Natural killer cell treated with Interleukin-12 subunit alpha and Interleukin-12 subunit beta and Interleukin-15 and Interleukin-18, amount 100 ng/mL, for 72 hours (primary cell): ENCODE results near the gene CCPG1. TPM values are rescaled to one million over a fixed set of nuclear protein-coding genes. Genes with fewer than 3 reads are reported as not detected.
"Not testable (repeated sequence)": the region's sequence is repeated elsewhere in the genome, so short reads cannot be mapped to it uniquely, and the experiment has no call there.

Experiments used
- ATAC-seq, 2 donors: fragments of 150-1000 bp; cut with Tn5 transposase in 1 of 2; sonication (Bioruptor Pico), chemical (Tn5 transposase) in 1 of 2; 2 replicates each; pipeline ENCODE4 v1.10.0; 2021
- DNase-seq: peaks from one replicate; pipeline ENCODE4 v3.0.0; 2022; ENCODE audit warnings: low spot score
- H3K27ac Mint-ChIP-seq, 2 donors: 1 replicate in 1 of 2; 2 replicates in 1 of 2; pipeline ENCODE4 v1.8.0; 2022; ENCODE audit warnings: mixed read lengths in 2 of 2, mild to moderate bottlenecking in 1 of 2, moderate library complexity in 1 of 2
- H3K27me3 Mint-ChIP-seq, 2 donors: 1 replicate in 1 of 2; 2 replicates in 1 of 2; pipeline ENCODE4 v1.8.0; 2022; ENCODE audit warnings: mixed read lengths in 2 of 2
- H3K36me3 Mint-ChIP-seq: one replicate; pipeline ENCODE4 v1.8.0; 2022; ENCODE audit warnings: mixed read lengths
- H3K4me1 Mint-ChIP-seq, 2 donors: 1 replicate in 1 of 2; 2 replicates in 1 of 2; pipeline ENCODE4 v1.8.0; 2022; ENCODE audit warnings: low read depth in 2 of 2, mixed read lengths in 2 of 2, mild to moderate bottlenecking in 1 of 2
- H3K4me3 Mint-ChIP-seq: one replicate; pipeline ENCODE4 v1.8.0; 2022; ENCODE audit warnings: mixed read lengths
- H3K9me3 Mint-ChIP-seq: 2 replicates; pipeline ENCODE4 v1.8.0; 2022; ENCODE audit warnings: mixed read lengths
- total RNA-seq, 2 donors: library from RNA; stranded (reverse); gene quantifications; one replicate each; pipeline ENCODE4 v1.2.3, GENCODE V29; 2022

CCPG1 gene
- 10 to 100 TPM; 22.5 to 36.9 TPM for total RNA-seq

- peak; percentile 94 for DNase-seq
- ATAC-seq, result peak; percentile 97 to 98
- no peaks in the 10 kb centered on the region for H3K27me3 Mint-ChIP-seq
- H3K4me1 Mint-ChIP-seq, result peaks cover 14 to 26% of the 10 kb centered on the region in 2 donors
- no peaks in the 10 kb centered on the region for H3K9me3 Mint-ChIP-seq
- H3K4me3 Mint-ChIP-seq, result peak within 1 kb of the TSS; percentile 93
- no peaks in the 10 kb centered on the region for H3K36me3 Mint-ChIP-seq
- H3K27ac Mint-ChIP-seq, result peak within 1 kb of the TSS; percentile 83 to 92
Measured at GRCh38 chr15:55408012-55408928, at the start of gene CCPG1, which contains the start of gene PIERCE2. Gene CCPG1 (minus strand): TSS chr15:55408359. CDS start chr15:55389424, 18,935 bp downstream. Gene PIERCE2 (plus strand): TSS chr15:55408495. CDS start chr15:55408769, 274 bp downstream.

DNA sequence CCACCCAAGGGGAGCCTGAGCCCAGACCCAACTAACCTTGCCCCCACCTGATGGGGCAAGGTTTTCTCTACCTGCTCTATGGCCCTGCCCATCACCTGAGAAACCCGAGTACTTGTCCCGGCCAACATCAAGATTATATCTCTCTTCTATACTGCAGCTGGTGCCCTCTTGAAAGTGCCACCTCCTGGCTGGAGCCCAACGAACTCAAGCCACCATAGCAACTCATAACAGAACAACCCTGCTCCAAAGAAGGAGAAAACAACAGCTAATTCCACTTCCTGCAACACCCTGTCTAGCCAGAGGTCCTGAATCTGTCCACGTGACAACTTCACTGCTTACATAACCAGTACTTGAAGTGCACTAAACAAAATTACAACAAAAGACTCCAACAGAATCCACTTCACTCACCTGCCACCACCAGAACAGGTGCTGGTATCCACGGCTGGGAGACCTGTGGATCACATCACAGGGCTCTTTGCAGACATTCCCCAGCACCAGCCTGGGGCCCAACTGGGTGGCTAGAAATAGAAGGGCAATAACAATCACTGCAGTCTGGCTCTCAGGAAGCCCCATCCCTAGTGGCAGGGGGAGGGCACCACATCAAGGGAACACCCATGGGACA, 49.4 kb upstream of the CCPG1 start:
- Mint-ChIP-seq H3K27me3 (peaks cover 8 to 13% of the 10 kb centered on the region in 2 donors), H3K9me3 (peaks cover 8% of the 10 kb centered on the region), H3K4me3 (no peak overlapping the region), H3K27ac (no peak overlapping the region), H3K4me1 (no peaks in the 10 kb centered on the region), H3K36me3 (peaks cover 13% of the 10 kb centered on the region)
- ATAC-seq (no peak), DNase-seq (no peak)

DNA sequence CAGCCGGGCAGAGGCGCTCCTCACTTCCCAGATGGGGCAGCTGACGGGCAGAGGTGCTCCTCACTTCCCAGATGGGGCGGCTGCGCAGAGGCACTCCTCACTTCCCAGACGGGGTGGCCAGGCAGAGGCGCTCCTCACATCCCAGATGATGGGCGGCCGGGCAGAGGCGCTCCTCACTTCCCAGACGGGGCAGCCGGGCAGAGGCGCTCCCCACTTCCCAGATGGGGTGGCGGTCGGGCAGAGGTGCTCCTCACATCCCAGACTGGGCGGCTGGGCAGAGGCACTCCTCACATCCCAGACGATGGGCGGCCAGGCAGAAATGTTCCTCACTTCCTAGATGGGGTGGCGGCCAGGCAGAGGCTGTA, 38.9 kb upstream of the CCPG1 start:
- not testable (repeated sequence) for H3K27ac Mint-ChIP-seq, H3K9me3 Mint-ChIP-seq, H3K27me3 Mint-ChIP-seq, H3K4me3 Mint-ChIP-seq, ATAC-seq, DNase-seq, H3K36me3 Mint-ChIP-seq, H3K4me1 Mint-ChIP-seq

GRCh38 chr15:55446379-55447029, 38.3 kb upstream of the CCPG1 start:
- not testable (repeated sequence) for H3K27ac Mint-ChIP-seq, H3K4me3 Mint-ChIP-seq, H3K9me3 Mint-ChIP-seq, ATAC-seq, H3K4me1 Mint-ChIP-seq, H3K36me3 Mint-ChIP-seq, DNase-seq, H3K27me3 Mint-ChIP-seq

- H3K4me1 Mint-ChIP-seq, H3K9me3 Mint-ChIP-seq, ATAC-seq, H3K4me3 Mint-ChIP-seq, H3K27ac Mint-ChIP-seq, H3K27me3 Mint-ChIP-seq, H3K36me3 Mint-ChIP-seq, DNase-seq: not testable (repeated sequence)
Measured at GRCh38 chr15:55445936-55446335, 37.8 kb upstream of the CCPG1 start.

DNA sequence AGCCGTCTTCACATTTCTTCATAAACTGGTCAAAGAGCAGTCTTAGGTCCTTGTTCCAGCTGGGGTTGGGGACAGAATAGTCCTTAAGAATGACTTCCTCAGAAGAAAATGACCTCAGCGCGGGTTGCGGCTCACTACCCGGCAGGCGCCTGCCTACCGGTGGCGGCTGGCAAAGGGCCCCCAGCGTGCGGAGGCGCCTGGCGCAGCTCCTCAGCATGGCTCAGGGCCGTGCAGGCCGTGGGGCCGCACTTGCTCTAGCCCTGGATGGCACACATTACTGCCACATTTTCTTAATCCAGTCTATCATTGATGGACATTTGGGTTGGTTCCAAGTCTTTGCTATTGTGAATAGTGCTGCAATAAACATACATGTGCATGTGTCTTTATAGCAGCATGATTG, 35.0 kb upstream of the CCPG1 start:
- DNase-seq, H3K4me1 Mint-ChIP-seq, H3K4me3 Mint-ChIP-seq, H3K27ac Mint-ChIP-seq, H3K36me3 Mint-ChIP-seq, H3K27me3 Mint-ChIP-seq, ATAC-seq, H3K9me3 Mint-ChIP-seq: not testable (repeated sequence)

DNA sequence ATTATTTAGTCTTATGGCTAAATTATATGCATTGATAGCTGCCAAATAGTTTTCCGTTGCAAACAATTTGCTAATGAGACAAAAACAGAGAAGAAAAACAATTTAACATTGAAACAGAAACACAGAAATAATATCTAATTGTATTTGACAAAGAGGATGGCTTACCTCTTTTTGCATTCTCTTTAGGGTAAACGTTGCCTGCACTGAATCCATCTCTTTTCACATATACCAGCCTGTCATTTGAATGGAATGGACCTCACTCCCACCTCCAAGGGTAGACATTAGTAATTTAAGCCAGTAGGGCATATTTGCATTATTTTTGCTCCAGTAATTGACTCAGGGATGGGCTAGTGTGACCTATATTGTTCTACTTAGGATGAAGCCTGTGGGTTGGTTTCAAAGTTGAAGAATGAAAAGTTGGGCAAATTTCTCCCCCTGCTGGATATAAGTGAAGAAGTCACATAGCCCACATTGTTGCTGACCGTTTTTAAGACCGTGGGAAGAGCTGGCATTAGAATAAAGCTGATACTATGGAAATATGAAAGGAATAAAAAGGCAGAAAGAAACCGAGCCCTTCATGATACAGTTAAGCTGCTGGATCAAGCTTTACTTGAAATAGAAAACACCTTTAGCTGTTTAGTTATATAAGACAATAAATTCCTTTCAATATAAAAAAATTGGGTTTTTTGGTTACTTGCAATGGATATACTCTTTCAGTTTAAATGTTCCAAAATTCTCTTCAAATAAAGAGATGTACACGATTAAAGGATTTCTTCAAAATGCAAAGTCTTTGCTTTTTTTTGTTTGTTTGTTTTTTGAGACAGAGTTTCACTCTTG, 27.0 kb upstream of the CCPG1 start:
- H3K27me3 Mint-ChIP-seq, result peaks cover 6 to 9% of the 10 kb centered on the region in 2 donors
- H3K27ac Mint-ChIP-seq, result no peak overlapping the region
- no peaks in the 10 kb centered on the region for H3K9me3 Mint-ChIP-seq
- DNase-seq, result no peak
- peaks cover 5 to 6% of the 10 kb centered on the region in 2 donors for H3K4me1 Mint-ChIP-seq
- no peak overlapping the region for H3K4me3 Mint-ChIP-seq
- peak in 1 of 2 donors; percentile 55 for ATAC-seq
- no peaks in the 10 kb centered on the region for H3K36me3 Mint-ChIP-seq

GRCh38 chr15:55422089-55422488, 13.9 kb upstream of the CCPG1 start:
- Mint-ChIP-seq H3K27me3 (no peaks in the 10 kb centered on the region), H3K27ac (no peak overlapping the region), H3K36me3 (no peaks in the 10 kb centered on the region)

DNA sequence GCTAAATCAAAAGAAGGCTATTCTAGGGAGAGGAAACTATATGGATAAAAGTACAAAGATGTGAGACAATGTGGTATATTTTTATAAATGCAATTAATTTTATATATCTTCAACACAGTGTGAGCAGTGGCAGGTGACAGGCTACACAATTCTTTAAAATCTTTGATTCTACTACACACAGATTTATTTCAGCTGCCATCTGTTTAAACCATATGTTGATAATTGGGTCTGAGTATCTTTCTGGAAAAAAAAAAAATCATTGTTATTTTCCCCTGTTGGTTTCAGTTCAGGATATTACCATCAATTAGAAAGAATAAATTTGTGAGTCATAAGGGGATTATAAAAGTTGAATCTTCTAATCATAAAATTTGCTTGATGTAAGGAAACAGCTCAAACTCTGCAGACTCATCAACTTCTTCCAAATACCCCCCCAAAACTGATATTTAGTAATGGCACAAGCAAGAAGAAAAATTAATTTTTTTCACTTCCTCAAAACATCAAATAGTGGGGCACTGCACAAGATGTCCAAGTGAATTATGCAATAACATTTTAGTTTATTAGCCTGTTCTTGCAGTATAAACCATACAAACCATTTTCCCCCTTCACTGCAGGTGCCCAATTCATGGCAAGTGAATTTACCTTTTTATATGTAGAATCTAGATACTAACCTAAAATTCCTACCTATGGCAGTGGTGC, 12.2 kb upstream of the CCPG1 start:
- H3K36me3 Mint-ChIP-seq, result no peaks in the 10 kb centered on the region
- no peaks in the 10 kb centered on the region for H3K4me1 Mint-ChIP-seq
- ATAC-seq, result no peak
- H3K27me3 Mint-ChIP-seq, result no peaks in the 10 kb centered on the region
- DNase-seq, result no peak
- H3K9me3 Mint-ChIP-seq, result no peaks in the 10 kb centered on the region
- H3K4me3 Mint-ChIP-seq, result no peak overlapping the region
- no peak overlapping the region for H3K27ac Mint-ChIP-seq

More at GRCh38 chr15:55422089-55422488, 13.9 kb upstream of the CCPG1 start:
- ATAC-seq (no peak), DNase-seq (no peak)
- Mint-ChIP-seq H3K4me3 (no peak overlapping the region), H3K4me1 (no peaks in the 10 kb centered on the region), H3K9me3 (no peaks in the 10 kb centered on the region)

DNA sequence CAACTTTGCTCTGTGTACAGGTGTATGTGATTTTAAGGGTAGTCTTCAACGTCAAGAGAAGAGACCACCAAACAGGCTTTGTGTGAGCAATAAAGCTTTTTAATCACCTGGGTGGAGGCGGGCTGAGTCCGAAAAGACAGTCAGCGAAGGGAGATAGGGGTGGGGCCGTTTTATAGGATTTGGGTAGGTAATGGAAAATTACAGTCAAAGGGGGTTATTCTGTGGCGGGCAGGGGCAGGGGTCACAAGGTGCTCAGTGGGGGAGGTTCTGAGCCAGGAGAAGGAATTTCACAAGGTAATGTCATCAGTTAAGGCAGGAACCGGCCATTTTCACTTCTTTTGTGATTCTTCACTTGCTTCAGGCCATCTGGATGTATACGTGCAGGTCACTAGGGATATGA, 9.5 kb upstream of the CCPG1 start:
- not testable (repeated sequence) for H3K27ac Mint-ChIP-seq, H3K4me1 Mint-ChIP-seq

DNA sequence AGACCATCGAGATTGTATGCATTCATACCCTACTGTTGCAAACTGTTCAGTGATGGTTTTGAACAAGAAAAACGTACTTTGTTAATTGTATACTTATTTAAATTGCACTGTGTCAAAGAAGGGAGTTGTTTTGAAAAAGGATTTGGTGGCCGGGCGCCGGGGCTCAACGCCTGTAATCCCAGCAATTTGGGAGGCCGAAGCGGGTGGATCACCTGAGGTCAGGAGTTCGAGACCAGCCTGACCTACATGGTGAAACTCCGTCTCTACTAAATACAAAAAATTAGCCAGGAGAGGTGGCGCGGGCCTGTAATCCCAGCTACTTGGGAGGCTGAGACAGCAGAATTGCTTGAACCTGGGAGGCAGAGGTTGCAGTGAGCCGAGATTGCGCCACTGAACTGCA, 817 bp upstream of the CCPG1 start:
- not testable (repeated sequence) for ATAC-seq

More for the DNA sequence above, 9.5 kb upstream of the CCPG1 start:
- not testable (repeated sequence) for H3K27me3 Mint-ChIP-seq, H3K4me3 Mint-ChIP-seq, H3K36me3 Mint-ChIP-seq, H3K9me3 Mint-ChIP-seq, DNase-seq, ATAC-seq

GRCh38 chr15:55407498-55408011, 604 bp downstream of the CCPG1 start:
- DNase-seq (no peak), ATAC-seq (no peak)
- peaks cover 19 to 33% of the 10 kb centered on the region in 2 donors for H3K4me1 Mint-ChIP-seq
- H3K9me3 Mint-ChIP-seq, result no peaks in the 10 kb centered on the region
- peak overlapping the region; percentile 93 for H3K4me3 Mint-ChIP-seq
- no peaks in the 10 kb centered on the region for H3K36me3 Mint-ChIP-seq
- H3K27ac Mint-ChIP-seq, result peak overlapping the region; percentile 83 to 92
- H3K27me3 Mint-ChIP-seq, result no peaks in the 10 kb centered on the region

More for the DNA sequence above, 817 bp upstream of the CCPG1 start:
- H3K27me3 Mint-ChIP-seq, DNase-seq, H3K36me3 Mint-ChIP-seq, H3K9me3 Mint-ChIP-seq: not testable (repeated sequence)
- H3K27ac Mint-ChIP-seq, result peak overlapping the region; percentile 83 to 92
- peak overlapping the region; percentile 93 for H3K4me3 Mint-ChIP-seq
- peaks cover 9 to 19% of the 10 kb centered on the region in 2 donors for H3K4me1 Mint-ChIP-seq
